Activated CD4-positive, CD25-positive, alpha-beta regulatory T cell treated with anti-CD3 and anti-CD28 coated beads, Interleukin-2, amount 50 U/mL, for 16 hours (primary cell): ENCODE measurements around the gene ACYP2.

Experiments
- DNase-seq: peaks from one replicate; pipeline ENCODE4 v3.0.0-alpha.2; 2020; ENCODE audit warnings: low read depth, low spot score

Gene ACYP2

GRCh38 chr2:54149638-54150441 lies 34.4 kb downstream of the ACYP2 start:
- no peak for DNase-seq

GRCh38 chr2:54158311-54158710 lies 42.9 kb downstream of the ACYP2 start:
- DNase-seq, result no peak

- no peak for DNase-seq
These were observed 46.4 kb downstream of the ACYP2 start for GRCh38 chr2:54161660-54162424.

- no peak for DNase-seq
These were observed 48.7 kb downstream of the ACYP2 start for GRCh38 chr2:54164106-54164505.

- DNase-seq, result no peak
These were observed 50.8 kb downstream of the ACYP2 start for GRCh38 chr2:54166121-54166773.

- DNase-seq, result no peak
These were observed 61.2 kb downstream of the ACYP2 start for GRCh38 chr2:54176577-54176976.

GRCh38 chr2:54183281-54183680 lies 67.9 kb downstream of the ACYP2 start:
- no peak for DNase-seq

- DNase-seq, result no peak
These were observed 68.6 kb downstream of the ACYP2 start for GRCh38 chr2:54183972-54184371.

- DNase-seq, result no peak
These were observed 69.7 kb downstream of the ACYP2 start for GRCh38 chr2:54185105-54185504.

GRCh38 chr2:54187331-54187730 lies 71.9 kb downstream of the ACYP2 start:
- no peak for DNase-seq

GRCh38 chr2:54189539-54189938 lies 74.1 kb downstream of the ACYP2 start:
- no peak for DNase-seq

GRCh38 chr2:54191361-54192135 lies 76.1 kb downstream of the ACYP2 start:
- no peak for DNase-seq

GRCh38 chr2:54194761-54195750 lies 79.6 kb downstream of the ACYP2 start:
- DNase-seq, result no peak

GRCh38 chr2:54196646-54197045 lies 81.2 kb downstream of the ACYP2 start:
- DNase-seq, result no peak

GRCh38 chr2:54204476-54204875 lies 89.1 kb downstream of the ACYP2 start:
- no peak for DNase-seq

GRCh38 chr2:54206596-54206995 lies 91.2 kb downstream of the ACYP2 start:
- DNase-seq, result no peak

- DNase-seq, result no peak
These were observed 92.3 kb downstream of the ACYP2 start for GRCh38 chr2:54207666-54208195.

GRCh38 chr2:54208364-54209240 lies 93.2 kb downstream of the ACYP2 start:
- DNase-seq, result no peak

- DNase-seq, result no peak
These were observed 94.0 kb downstream of the ACYP2 start for GRCh38 chr2:54209379-54209778.
